ENCODE results near the gene GALNT6. TPM values are rescaled to one million over a fixed set of nuclear protein-coding genes. Genes with fewer than 3 reads are reported as not detected.

Gene GALNT6
- total RNA-seq, 4 donors from 2014 or later = 1.3 to 16.4 (median 4.7) TPM

GRCh38 chr12:51392556-51393237 lies 1.5 kb upstream of the GALNT6 start:
- intact Hi-C loops (cut with DNase I; ENCODE audit: low total_unique reads) = no loop called here
- 40 to 55% methylated on average over 22 of the region's 22 CpGs for WGBS, 2 donors
- H3K4me3 ChIP-seq (ENCODE audit: low read depth, poor library complexity, severe bottlenecking) = no peak overlapping the region
- no peak for TF ChIP-seq POLR2A (IDR thresholded peaks at IDR 0.05)
- no peak for TF ChIP-seq CTCF (IDR thresholded peaks at IDR 0.05)
- peak in 1 of 2 donors; percentile 79 for DNase-seq (ENCODE audit: low spot score in 2 of 2)

GRCh38 chr12:51390891-51391282 lies 319 bp downstream of the GALNT6 start:
- TF ChIP-seq POLR2A (IDR thresholded peaks at IDR 0.05) = no peak
- no peak for TF ChIP-seq CTCF (IDR thresholded peaks at IDR 0.05)
- intact Hi-C loops (cut with DNase I; ENCODE audit: low total_unique reads) = no loop called here
- WGBS, 2 donors = 21 to 35% methylated on average over 8 of the region's 8 CpGs
- peak overlapping the region; percentile 21 for H3K4me3 ChIP-seq (ENCODE audit: low read depth, poor library complexity, severe bottlenecking)
- peak in 1 of 2 donors; percentile 75 for DNase-seq (ENCODE audit: low spot score in 2 of 2)

GRCh38 chr12:51390457-51390856 lies 749 bp downstream of the GALNT6 start:
- intact Hi-C loops (cut with DNase I; ENCODE audit: low total_unique reads) = no loop called here
- TF ChIP-seq POLR2A (IDR thresholded peaks at IDR 0.05) (no peak), CTCF (IDR thresholded peaks at IDR 0.05) (no peak)
- no peak overlapping the region for H3K4me3 ChIP-seq (ENCODE audit: low read depth, poor library complexity, severe bottlenecking)
- 65 to 74% methylated on average over 6 of the region's 6 CpGs for WGBS, 2 donors
- peak in 1 of 2 donors; percentile 68 for DNase-seq (ENCODE audit: low spot score in 2 of 2)

DNA sequence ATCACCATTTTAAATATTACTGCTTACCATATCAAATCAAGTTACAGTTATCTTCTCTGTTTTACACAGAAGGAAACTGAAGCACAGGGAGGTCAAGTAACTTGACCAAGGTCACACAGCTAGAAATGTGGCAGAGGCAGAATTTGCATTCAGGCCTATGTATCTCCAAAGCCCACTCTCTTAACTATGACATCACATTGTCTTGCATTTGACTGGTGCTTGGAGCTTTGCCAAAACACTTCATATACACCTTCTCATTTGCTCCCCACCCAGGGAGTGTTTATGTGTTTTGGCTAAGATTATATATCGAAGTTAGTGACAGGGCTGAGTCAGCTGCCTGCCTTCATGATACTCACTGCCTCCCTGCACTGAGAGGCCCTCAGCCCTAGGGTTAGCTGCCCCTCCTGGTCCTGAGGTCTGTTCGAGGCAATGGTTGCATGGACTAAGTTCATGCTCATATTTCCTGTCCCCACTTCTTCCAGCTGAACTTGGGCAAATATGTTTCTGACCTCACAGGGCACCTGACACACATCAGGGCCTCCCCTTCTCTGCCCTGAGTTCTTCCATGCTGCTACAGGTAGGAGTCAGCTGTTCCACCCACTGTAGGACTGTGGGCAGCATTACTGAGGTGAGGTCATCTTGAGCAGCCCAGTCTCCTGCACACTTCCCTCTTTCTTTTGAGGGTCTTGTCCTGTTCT lies 1.8 kb downstream of the GALNT6 start:
- WGBS, 2 donors = 53 to 68% methylated on average over 2 of the region's 2 CpGs
- no peak overlapping the region for H3K4me3 ChIP-seq (ENCODE audit: low read depth, poor library complexity, severe bottlenecking)
- intact Hi-C loops (cut with DNase I; ENCODE audit: low total_unique reads) = no loop called here
- no peak for TF ChIP-seq POLR2A (IDR thresholded peaks at IDR 0.05)
- no peak for TF ChIP-seq CTCF (IDR thresholded peaks at IDR 0.05)
- no peak for DNase-seq (ENCODE audit: low spot score in 2 of 2)

- no peak for TF ChIP-seq POLR2A (IDR thresholded peaks at IDR 0.05)
- no peak for TF ChIP-seq CTCF (IDR thresholded peaks at IDR 0.05)
- DNase-seq (ENCODE audit: low spot score in 2 of 2) = no peak
- 82% methylated on average over 5 of the region's 5 CpGs for WGBS, 2 donors
- intact Hi-C loops (cut with DNase I; ENCODE audit: low total_unique reads) = no loop called here
- no peak overlapping the region for H3K4me3 ChIP-seq (ENCODE audit: low read depth, poor library complexity, severe bottlenecking)
These were observed 2.4 kb downstream of the GALNT6 start for GRCh38 chr12:51388846-51389245.

All from lower leg skin (tissue), 4 donors.